Measurements from ENCODE around the gene ZNF638.

- TF ChIP-seq RAD21 (IDR thresholded peaks at IDR 0.05; ENCODE audit: low read length) (no peak), JUND (IDR thresholded peaks at IDR 0.05) (no peak), TAF1 (IDR thresholded peaks at IDR 0.05; ENCODE audit: borderline replicate concordance, low read depth, low read length) (no peak), POLR2AphosphoS5 (IDR thresholded peaks at IDR 0.05; ENCODE audit: low read depth, low read length) (no peak)
These were observed 125.7 kb downstream of the ZNF638 start for GRCh38 chr2:71457123-71457915.
